ENCODE data around the gene MAN2A1.

MAN2A1 gene

GRCh38 chr5:109705596-109705995 is 15.9 kb downstream of the MAN2A1 start:
- Mint-ChIP-seq H3K4me3 (no peak overlapping the region), H3K4me1 (peaks cover 51% of the 10 kb centered on the region), H3K36me3 (peaks cover 21% of the 10 kb centered on the region), H3K27ac (no peak overlapping the region), H3K27me3 (no peaks in the 10 kb centered on the region), H3K9me3 (no peaks in the 10 kb centered on the region)
- ATAC-seq (ENCODE audit: low read depth) = no peak
- DNase-seq (ENCODE audit: low spot score in 2 of 2) = no peak

DNA sequence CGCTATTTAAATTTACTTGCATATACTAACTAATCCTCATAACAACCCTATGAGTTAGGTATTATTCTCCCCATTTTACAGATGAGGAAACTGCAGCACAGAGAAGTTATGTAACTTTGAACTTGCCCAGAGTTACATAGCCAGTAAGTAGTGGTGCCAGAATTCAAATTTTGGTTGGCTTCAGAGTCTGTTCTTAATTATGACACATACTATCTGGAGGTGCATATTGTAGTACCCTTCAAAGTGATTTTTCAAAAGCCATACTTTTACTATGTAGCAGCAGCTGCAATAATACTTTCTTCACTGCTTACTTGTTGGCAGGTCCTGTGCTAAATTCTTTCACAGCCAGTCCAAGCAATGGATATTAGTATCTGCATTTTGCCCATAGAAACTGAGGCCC is 16.4 kb downstream of the MAN2A1 start:
- DNase-seq (ENCODE audit: low spot score in 2 of 2) (no peak), ATAC-seq (ENCODE audit: low read depth) (no peak)
- Mint-ChIP-seq H3K27me3 (no peaks in the 10 kb centered on the region), H3K9me3 (no peaks in the 10 kb centered on the region), H3K27ac (no peak overlapping the region), H3K36me3 (peaks cover 21% of the 10 kb centered on the region), H3K4me3 (no peak overlapping the region), H3K4me1 (peaks cover 49% of the 10 kb centered on the region)

DNA sequence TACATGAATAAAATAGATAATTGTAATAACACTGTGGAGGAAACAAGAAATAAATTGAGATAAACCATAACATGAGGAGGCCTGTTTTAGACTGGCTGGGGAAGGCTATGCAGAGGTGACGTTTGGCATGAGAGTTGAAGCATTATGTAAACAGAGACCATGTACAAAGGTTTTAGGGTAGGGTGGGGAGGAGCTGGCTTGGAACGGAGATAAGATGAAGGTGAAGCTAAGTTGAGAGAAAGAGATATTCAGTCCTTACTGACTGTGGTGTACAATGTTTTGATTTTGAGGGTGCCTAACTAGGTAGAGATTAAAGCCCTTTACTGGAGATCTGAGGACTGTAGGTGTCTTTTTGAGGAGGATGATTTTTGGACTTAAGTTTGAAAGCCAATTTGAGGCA is 17.8 kb downstream of the MAN2A1 start:
- ATAC-seq (ENCODE audit: low read depth) (no peak), DNase-seq (ENCODE audit: low spot score in 2 of 2) (no peak)
- no peaks in the 10 kb centered on the region for H3K9me3 Mint-ChIP-seq
- H3K27me3 Mint-ChIP-seq = no peaks in the 10 kb centered on the region
- H3K27ac Mint-ChIP-seq = peak overlapping the region; percentile 1
- peaks cover 19% of the 10 kb centered on the region for H3K36me3 Mint-ChIP-seq
- H3K4me3 Mint-ChIP-seq = no peak overlapping the region
- H3K4me1 Mint-ChIP-seq = peaks cover 44% of the 10 kb centered on the region

DNA sequence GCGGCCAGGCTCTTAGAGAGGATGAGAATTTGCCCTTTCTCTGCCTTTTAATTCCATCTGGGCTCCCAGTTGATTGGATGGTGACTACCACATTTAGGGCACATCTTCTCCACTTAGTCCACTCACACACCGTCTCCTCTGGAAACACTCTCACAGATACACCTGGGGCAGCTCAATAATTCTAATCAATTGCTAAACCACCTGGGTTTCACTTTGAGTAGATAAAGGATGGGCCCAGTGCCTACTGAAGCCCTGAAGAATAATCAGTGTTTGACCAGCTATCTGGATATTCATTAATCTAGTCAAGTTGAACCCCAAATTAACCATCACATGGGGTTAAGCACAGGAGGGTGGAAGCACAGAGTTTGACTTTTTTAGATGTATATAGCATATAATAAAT is 19.1 kb downstream of the MAN2A1 start:
- DNase-seq (ENCODE audit: low spot score in 2 of 2) (no peak), ATAC-seq (ENCODE audit: low read depth) (no peak)
- no peaks in the 10 kb centered on the region for H3K27me3 Mint-ChIP-seq
- H3K4me3 Mint-ChIP-seq = no peak overlapping the region
- peaks cover 44% of the 10 kb centered on the region for H3K4me1 Mint-ChIP-seq
- no peak overlapping the region for H3K27ac Mint-ChIP-seq
- H3K36me3 Mint-ChIP-seq = peaks cover 19% of the 10 kb centered on the region
- H3K9me3 Mint-ChIP-seq = no peaks in the 10 kb centered on the region

DNA sequence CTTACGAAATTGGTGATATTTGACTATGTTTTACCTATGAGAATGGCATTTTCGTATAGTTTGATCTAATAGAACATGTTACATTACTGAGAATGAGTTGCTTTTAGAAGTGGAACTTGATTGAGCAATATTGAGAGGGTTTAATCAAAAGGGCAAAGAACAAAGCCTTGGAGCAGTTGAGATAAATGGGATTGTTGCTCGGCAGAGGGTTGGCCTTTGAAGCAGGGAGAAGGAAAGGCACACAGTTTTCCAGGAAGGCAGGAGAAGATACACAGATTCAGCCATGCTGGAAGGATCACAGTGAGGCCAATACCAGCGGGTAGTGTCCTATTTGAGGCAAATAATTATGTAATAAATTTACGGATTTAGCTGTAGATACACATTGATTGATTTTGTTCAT is 19.5 kb downstream of the MAN2A1 start:
- peaks cover 42% of the 10 kb centered on the region for H3K4me1 Mint-ChIP-seq
- DNase-seq (ENCODE audit: low spot score in 2 of 2) = no peak
- no peaks in the 10 kb centered on the region for H3K9me3 Mint-ChIP-seq
- no peak overlapping the region for H3K27ac Mint-ChIP-seq
- no peak for ATAC-seq (ENCODE audit: low read depth)
- H3K36me3 Mint-ChIP-seq = peaks cover 19% of the 10 kb centered on the region
- H3K27me3 Mint-ChIP-seq = no peaks in the 10 kb centered on the region
- H3K4me3 Mint-ChIP-seq = no peak overlapping the region

DNA sequence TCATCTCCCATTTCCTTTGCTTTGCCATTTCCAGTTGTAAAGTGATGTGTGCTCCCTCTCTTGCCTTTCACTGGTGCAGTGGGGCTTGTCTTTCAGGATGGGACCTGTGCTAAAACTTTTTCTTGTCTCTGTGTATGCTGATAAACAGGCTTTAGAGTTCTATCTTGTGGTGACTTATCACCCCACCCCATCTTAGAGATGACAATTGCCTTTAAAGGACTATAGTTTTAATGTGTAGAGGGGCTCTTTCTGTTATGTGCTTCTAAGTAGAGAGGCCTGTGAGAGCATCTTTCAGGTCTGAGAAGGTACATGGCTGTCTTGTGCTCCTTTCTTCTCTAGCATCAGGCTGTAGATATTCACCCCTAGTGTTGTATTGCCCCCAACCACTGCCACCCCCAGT is 21.9 kb downstream of the MAN2A1 start:
- ATAC-seq (ENCODE audit: low read depth) (no peak), DNase-seq (ENCODE audit: low spot score in 2 of 2) (no peak)
- Mint-ChIP-seq H3K4me1 (peaks cover 33% of the 10 kb centered on the region), H3K9me3 (no peaks in the 10 kb centered on the region), H3K27ac (peak overlapping the region; percentile 58), H3K27me3 (no peaks in the 10 kb centered on the region), H3K4me3 (no peak overlapping the region), H3K36me3 (peaks cover 14% of the 10 kb centered on the region)

GRCh38 chr5:109713453-109713852 is 23.7 kb downstream of the MAN2A1 start:
- Mint-ChIP-seq H3K4me3 (no peak overlapping the region), H3K9me3 (no peaks in the 10 kb centered on the region), H3K4me1 (peaks cover 21% of the 10 kb centered on the region), H3K27ac (no peak overlapping the region), H3K36me3 (peaks cover 18% of the 10 kb centered on the region), H3K27me3 (no peaks in the 10 kb centered on the region)
- ATAC-seq (ENCODE audit: low read depth) (no peak), DNase-seq (ENCODE audit: low spot score in 2 of 2) (no peak)

DNA sequence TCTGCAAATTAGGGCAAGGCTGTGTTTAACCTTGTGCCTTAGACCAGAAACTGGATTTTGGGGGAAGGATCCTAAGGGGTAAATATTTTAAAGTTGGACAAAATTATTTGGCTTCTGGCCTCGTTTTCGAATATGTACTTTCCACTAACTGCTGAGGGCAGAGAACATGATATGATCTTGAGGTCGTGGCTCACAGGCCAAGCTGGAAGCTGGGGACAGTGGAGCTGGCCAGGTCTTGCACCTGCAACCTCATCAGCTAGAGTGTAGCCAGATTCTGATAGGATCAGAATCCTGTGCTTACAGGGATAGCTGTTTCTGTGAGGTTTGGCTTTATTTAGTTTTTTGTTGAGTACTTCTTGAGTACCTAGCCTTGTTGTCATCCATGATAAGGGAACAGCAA is 24.9 kb downstream of the MAN2A1 start:
- no peak overlapping the region for H3K4me3 Mint-ChIP-seq
- DNase-seq (ENCODE audit: low spot score in 2 of 2) = no peak
- no peaks in the 10 kb centered on the region for H3K9me3 Mint-ChIP-seq
- peaks cover 19% of the 10 kb centered on the region for H3K36me3 Mint-ChIP-seq
- no peak for ATAC-seq (ENCODE audit: low read depth)
- peaks cover 14% of the 10 kb centered on the region for H3K4me1 Mint-ChIP-seq
- H3K27me3 Mint-ChIP-seq = no peaks in the 10 kb centered on the region
- H3K27ac Mint-ChIP-seq = no peak overlapping the region

- no peaks in the 10 kb centered on the region for H3K27me3 Mint-ChIP-seq
- H3K9me3 Mint-ChIP-seq = no peaks in the 10 kb centered on the region
- peaks cover 22% of the 10 kb centered on the region for H3K36me3 Mint-ChIP-seq
- H3K4me3 Mint-ChIP-seq = no peak overlapping the region
- H3K4me1 Mint-ChIP-seq = peaks cover 7% of the 10 kb centered on the region
- DNase-seq (ENCODE audit: low spot score in 2 of 2) (no peak), ATAC-seq (ENCODE audit: low read depth) (no peak)
- peak overlapping the region; percentile 72 for H3K27ac Mint-ChIP-seq
Observed at GRCh38 chr5:109718216-109718615, 28.5 kb downstream of the MAN2A1 start.

GRCh38 chr5:109718632-109719031 is 28.9 kb downstream of the MAN2A1 start:
- H3K9me3 Mint-ChIP-seq = no peaks in the 10 kb centered on the region
- H3K4me1 Mint-ChIP-seq = peaks cover 10% of the 10 kb centered on the region
- H3K27ac Mint-ChIP-seq = peak overlapping the region; percentile 72
- no peaks in the 10 kb centered on the region for H3K27me3 Mint-ChIP-seq
- DNase-seq (ENCODE audit: low spot score in 2 of 2) = no peak
- no peak overlapping the region for H3K4me3 Mint-ChIP-seq
- H3K36me3 Mint-ChIP-seq = peaks cover 26% of the 10 kb centered on the region
- no peak for ATAC-seq (ENCODE audit: low read depth)

DNA sequence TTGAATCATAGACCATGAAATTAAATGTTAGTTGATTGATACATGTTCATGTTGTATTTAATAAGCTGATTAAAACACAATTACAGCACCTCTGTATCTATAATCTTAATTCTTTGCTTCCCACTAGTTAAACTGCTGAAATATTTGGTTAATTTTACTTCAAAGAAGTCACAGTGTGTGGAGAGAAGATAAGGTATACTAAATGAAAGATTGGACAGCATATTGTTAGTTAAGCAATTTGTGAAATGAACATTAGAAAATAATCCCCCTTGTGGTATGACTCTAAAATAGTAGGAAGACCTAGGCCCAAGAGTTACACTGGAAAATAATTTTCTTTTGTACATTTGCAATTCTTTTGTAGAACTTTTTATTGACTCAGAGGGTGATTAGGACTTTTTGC is 30.3 kb downstream of the MAN2A1 start:
- Mint-ChIP-seq H3K4me3 (no peak overlapping the region), H3K27ac (no peak overlapping the region), H3K4me1 (peaks cover 12% of the 10 kb centered on the region), H3K27me3 (no peaks in the 10 kb centered on the region), H3K36me3 (peaks cover 29% of the 10 kb centered on the region), H3K9me3 (no peaks in the 10 kb centered on the region)
- no peak for ATAC-seq (ENCODE audit: low read depth)
- no peak for DNase-seq (ENCODE audit: low spot score in 2 of 2)

- Mint-ChIP-seq H3K9me3 (no peaks in the 10 kb centered on the region), H3K27me3 (no peaks in the 10 kb centered on the region), H3K4me1 (peaks cover 12% of the 10 kb centered on the region), H3K4me3 (no peak overlapping the region), H3K36me3 (peaks cover 30% of the 10 kb centered on the region), H3K27ac (no peak overlapping the region)
- ATAC-seq (ENCODE audit: low read depth) (no peak), DNase-seq (ENCODE audit: low spot score in 2 of 2) (no peak)
Observed at GRCh38 chr5:109721741-109722140, 32.0 kb downstream of the MAN2A1 start.

DNA sequence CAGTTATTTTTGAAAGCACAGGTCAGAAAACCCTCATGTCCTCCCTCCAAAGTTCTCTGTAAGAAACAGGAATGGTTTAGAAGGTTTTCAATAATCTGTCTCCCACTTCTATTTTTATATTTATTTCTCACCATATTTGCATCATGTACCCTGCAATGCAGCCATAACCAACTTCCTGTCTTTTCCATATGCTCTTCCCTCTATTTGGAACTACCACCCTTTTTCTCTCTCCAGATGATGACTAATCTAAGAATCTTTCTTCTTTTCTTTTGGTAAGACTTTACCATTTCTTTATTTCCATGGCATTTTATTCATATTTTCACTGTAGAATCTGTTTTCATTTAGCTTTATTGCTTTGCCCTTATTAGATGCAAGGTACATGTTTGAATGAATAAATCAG is 33.9 kb downstream of the MAN2A1 start:
- Mint-ChIP-seq H3K4me3 (no peak overlapping the region), H3K27me3 (no peaks in the 10 kb centered on the region), H3K9me3 (no peaks in the 10 kb centered on the region), H3K4me1 (peaks cover 14% of the 10 kb centered on the region), H3K27ac (peak overlapping the region; percentile 10), H3K36me3 (peaks cover 21% of the 10 kb centered on the region)
- ATAC-seq (ENCODE audit: low read depth) (no peak), DNase-seq (ENCODE audit: low spot score in 2 of 2) (no peak)

- Mint-ChIP-seq H3K27me3 (no peaks in the 10 kb centered on the region), H3K4me1 (peaks cover 13% of the 10 kb centered on the region), H3K36me3 (peaks cover 21% of the 10 kb centered on the region), H3K9me3 (no peaks in the 10 kb centered on the region), H3K4me3 (no peak overlapping the region), H3K27ac (no peak overlapping the region)
- no peak for ATAC-seq (ENCODE audit: low read depth)
- DNase-seq (ENCODE audit: low spot score in 2 of 2) = no peak
Observed at GRCh38 chr5:109725135-109725534, 35.4 kb downstream of the MAN2A1 start.

- H3K4me3 Mint-ChIP-seq = no peak overlapping the region
- ATAC-seq (ENCODE audit: low read depth) (no peak), DNase-seq (ENCODE audit: low spot score in 2 of 2) (no peak)
- peaks cover 32% of the 10 kb centered on the region for H3K36me3 Mint-ChIP-seq
- H3K9me3 Mint-ChIP-seq = peaks cover 2% of the 10 kb centered on the region
- H3K27ac Mint-ChIP-seq = peak overlapping the region; percentile 7
- no peaks in the 10 kb centered on the region for H3K27me3 Mint-ChIP-seq
- peaks cover 28% of the 10 kb centered on the region for H3K4me1 Mint-ChIP-seq
Observed at GRCh38 chr5:109739741-109740728, 50.3 kb downstream of the MAN2A1 start.

All from memory B cell (primary cell).